RPMI7951 (cell line): ENCODE data around the gene AKTIP. TPM values are rescaled to one million over a fixed set of nuclear protein-coding genes. Genes with fewer than 3 reads are reported as not detected.
A peak's percentile ranks its signal among the peaks of the same experiment; 100 is the strongest.
"Not testable (repeated sequence)": the region's sequence is repeated elsewhere in the genome, so short reads cannot be mapped to it uniquely, and the experiment has no call there.

Source experiments
- DNase-seq: peaks from one replicate; pipeline ENCODE4 v3.0.0-alpha.2; 2012; ENCODE audit warnings: low read depth
- total RNA-seq: library from RNA; depleted of rRNA; stranded (reverse); fragments of >200 nt; shearing (Covaris generic); gene quantifications from 2 replicates; pipeline ENCODE4 v1.2.3, GENCODE V29; 2014; rRNA removed

AKTIP gene
- 24.3 and 24.6 TPM in 2 replicates for total RNA-seq

DNA sequence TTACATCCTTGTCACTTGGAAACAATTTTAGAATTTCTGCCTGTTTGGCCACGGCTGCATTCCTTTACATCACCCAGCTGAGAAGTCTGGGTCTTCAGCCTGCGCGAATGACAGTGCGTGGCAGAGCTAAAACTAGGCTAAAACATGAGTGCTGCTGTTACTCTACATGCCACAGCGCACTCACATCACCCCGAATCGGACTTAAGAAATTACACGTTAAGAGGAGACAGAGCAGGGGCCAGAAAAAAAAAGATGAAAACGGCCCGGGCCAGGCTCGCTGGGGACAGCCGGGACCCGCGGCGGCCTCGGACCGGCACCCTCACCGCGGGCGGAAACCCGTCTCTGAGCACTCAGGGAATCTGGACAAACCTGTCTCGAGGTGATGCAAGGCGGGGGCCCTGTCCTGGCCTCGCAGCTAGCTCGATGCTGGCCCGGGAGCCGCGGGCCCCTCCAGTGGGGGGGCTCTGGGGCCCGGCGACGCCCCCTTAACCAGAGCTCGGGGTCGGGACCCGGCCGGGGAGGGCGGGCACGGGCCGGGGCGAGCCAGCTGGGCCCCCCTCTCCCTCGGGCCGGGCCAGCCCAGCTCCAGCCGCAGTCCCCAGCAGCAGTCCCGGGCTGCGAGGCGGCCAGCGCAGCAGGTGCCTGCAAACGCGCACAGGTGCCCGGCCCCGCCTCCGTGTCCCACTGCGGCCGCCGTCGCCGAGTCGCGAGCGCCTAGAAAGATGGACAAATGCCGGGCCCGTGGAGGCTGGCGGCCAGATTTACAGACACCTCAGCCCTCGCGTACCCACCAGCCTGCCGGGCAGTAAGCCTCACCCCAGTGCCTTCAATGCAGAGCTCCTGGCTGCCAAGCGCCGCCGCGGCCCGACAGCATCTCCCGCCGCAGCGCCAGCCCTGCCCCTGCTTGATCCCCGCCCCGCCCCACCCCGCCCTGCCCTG is at the start of gene AKTIP:
AKTIP (minus strand) TSS at position 879 of the 939 bp plus-strand sequence. CDS start 2,950 bp downstream, outside the sequence.
- DNase-seq, result peak; percentile 21

- peak; percentile 81 for DNase-seq
Observed at GRCh38 chr16:53549970-53550690, 47.1 kb upstream of the AKTIP start.

DNA sequence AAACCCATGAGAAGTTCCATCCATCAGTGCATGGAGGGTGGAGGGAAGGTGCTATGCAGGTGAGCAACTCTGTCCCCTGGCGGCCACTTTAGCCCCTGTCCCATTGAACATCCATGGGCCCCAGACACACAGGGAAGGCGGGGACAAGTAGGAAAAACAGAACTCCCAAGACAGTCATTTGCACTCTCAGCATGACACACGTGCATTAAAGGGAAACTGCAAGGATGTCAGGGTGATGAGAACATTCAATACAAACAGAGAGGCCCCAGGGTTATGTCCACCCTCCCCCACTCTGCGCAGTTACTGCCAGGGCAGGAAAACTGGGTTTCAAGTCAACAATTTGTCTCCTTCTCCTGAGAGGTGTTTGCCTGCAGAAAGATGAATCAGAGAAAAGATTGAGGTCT is 44.0 kb upstream of the AKTIP start:
- no peak for DNase-seq

GRCh38 chr16:53545433-53545832 is 42.4 kb upstream of the AKTIP start:
- DNase-seq, result no peak

GRCh38 chr16:53542283-53542682 is 39.3 kb upstream of the AKTIP start:
- no peak for DNase-seq

DNA sequence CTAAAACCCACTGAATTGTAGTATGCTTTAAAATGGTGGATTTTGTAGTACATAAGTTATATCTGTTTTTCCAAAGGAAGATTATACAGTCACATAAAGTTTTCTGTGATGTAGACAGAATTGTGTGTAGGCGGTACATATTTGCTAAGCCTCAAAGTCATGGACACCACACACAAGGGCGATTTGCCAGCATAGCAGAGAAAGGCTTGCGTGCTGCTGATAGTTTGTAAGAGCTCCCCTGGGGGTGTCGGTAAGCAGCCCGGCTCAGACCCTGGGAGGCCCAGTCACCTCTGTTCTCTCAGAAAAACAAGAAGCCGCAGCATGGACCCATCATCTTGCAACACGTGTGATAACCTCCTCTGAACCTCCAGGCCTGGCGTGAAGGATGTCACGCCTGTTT is 38.3 kb upstream of the AKTIP start:
- no peak for DNase-seq

- not testable (repeated sequence) for DNase-seq
Observed at GRCh38 chr16:53539759-53540718, 37.0 kb upstream of the AKTIP start.

GRCh38 chr16:53539346-53539745 is 36.3 kb upstream of the AKTIP start:
- not testable (repeated sequence) for DNase-seq

DNA sequence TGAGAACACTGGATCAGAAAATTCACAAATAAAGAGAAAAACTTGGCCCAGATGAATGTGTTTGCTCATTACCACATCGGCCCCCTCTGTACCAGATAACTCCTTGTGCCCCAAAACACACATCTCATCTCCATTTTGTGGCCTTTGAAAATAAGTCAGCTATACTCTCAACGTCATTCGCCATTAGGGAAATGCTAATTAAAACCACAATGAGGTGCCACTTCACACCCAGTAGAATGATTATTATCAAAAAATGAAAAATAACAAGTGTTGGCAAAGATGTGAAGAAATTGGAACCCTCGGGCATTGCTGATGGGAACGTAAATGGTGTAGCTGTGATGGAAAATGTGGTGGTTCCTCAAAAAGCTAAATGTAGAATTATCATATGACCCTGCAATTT is 34.6 kb upstream of the AKTIP start:
- DNase-seq, result no peak

DNA sequence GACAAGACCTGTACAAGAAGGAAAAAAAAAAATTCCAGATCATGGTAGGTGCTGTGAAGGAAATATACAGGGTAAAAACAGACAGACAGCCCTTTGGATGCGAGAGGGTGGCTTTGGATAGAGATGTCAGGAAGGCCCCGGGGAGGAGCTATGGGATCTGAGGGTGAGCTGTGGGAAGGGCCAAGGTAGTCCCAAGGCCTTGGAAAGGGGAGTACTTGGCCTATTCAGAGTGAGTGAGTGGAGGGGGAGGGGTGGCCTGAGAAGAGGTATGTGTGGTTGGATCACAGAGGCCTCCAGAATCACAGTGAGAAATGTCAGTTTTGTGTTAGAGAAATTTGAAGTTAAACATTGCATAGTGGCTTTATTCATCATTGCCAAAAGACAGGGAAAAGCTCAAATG is 31.2 kb upstream of the AKTIP start:
- DNase-seq, result no peak

GRCh38 chr16:53530741-53531140 is 27.7 kb upstream of the AKTIP start:
- no peak for DNase-seq

GRCh38 chr16:53530046-53530445 is 27.0 kb upstream of the AKTIP start:
- no peak for DNase-seq

- DNase-seq, result no peak
Observed at GRCh38 chr16:53529513-53529912, 26.5 kb upstream of the AKTIP start.

- DNase-seq, result no peak
Observed at GRCh38 chr16:53528797-53529196, 25.8 kb upstream of the AKTIP start.

GRCh38 chr16:53523971-53524548 is 21.1 kb upstream of the AKTIP start:
- no peak for DNase-seq

GRCh38 chr16:53523126-53523804 is 20.3 kb upstream of the AKTIP start:
- DNase-seq, result no peak

GRCh38 chr16:53519417-53520091 is 16.5 kb upstream of the AKTIP start:
- DNase-seq, result no peak

GRCh38 chr16:53518550-53519416 is 15.8 kb upstream of the AKTIP start:
- peak; percentile 92 for DNase-seq

GRCh38 chr16:53517851-53518250 is 14.8 kb upstream of the AKTIP start:
- DNase-seq, result no peak
